ENCODE results near the gene EPN1.

EPN1 gene

DNA sequence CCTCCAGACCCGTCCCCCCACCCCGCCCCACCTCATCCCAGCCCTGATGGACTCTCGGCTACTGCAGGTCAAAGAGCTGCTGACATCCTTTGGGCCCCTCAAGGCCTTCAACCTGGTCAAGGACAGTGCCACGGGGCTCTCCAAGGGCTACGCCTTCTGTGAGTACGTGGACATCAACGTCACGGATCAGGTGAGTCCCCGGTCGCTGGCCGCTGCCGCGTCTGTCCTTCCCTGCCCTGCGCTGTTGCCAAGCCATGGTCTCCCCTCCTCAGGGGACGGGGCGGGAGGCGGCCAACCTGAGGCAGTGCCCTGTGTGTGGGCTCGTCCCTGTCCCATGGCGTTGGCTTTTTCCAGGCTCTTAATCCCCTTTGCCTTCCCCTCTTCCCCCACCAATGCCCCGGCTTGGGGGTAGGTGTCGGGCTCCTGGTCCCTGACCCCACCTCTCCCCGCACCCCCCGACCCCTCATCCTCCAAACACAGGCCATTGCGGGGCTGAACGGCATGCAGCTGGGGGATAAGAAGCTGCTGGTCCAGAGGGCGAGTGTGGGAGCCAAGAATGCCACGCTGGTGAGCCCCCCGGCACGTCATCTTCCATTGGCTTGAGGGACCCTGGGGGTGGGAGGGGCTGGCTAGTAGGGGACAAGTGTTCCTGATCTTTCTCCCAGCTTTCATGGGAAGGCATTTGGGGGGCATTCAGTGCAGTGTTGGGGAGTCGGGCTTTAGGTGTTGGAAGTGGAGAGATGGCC is 6.2 kb upstream of the EPN1 start:
- H3K4me3 ChIP-seq (ENCODE audit: low read length) = no peak overlapping the region
- TF ChIP-seq, protein P1, sequence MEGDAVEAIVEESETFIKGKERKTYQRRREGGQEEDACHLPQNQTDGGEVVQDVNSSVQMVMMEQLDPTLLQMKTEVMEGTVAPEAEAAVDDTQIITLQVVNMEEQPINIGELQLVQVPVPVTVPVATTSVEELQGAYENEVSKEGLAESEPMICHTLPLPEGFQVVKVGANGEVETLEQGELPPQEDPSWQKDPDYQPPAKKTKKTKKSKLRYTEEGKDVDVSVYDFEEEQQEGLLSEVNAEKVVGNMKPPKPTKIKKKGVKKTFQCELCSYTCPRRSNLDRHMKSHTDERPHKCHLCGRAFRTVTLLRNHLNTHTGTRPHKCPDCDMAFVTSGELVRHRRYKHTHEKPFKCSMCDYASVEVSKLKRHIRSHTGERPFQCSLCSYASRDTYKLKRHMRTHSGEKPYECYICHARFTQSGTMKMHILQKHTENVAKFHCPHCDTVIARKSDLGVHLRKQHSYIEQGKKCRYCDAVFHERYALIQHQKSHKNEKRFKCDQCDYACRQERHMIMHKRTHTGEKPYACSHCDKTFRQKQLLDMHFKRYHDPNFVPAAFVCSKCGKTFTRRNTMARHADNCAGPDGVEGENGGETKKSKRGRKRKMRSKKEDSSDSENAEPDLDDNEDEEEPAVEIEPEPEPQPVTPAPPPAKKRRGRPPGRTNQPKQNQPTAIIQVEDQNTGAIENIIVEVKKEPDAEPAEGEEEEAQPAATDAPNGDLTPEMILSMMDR (IDR thresholded peaks at IDR 0.05; ENCODE audit: insufficient read depth, low read depth, low read length, missing control alignments) = no peak
- DNase-seq (ENCODE audit: low read depth) = no peak

GRCh38 chr19:55669418-55670279 is 5.4 kb upstream of the EPN1 start:
- TF ChIP-seq, protein P1 (IDR thresholded peaks at IDR 0.05; ENCODE audit: insufficient read depth, low read depth, low read length, missing control alignments) = no peak
- no peak for DNase-seq (ENCODE audit: low read depth)
- H3K4me3 ChIP-seq (ENCODE audit: low read length) = no peak overlapping the region

GRCh38 chr19:55670280-55671053 is 4.6 kb upstream of the EPN1 start:
- TF ChIP-seq, protein P1 (IDR thresholded peaks at IDR 0.05; ENCODE audit: insufficient read depth, low read depth, low read length, missing control alignments) = no peak
- no peak overlapping the region for H3K4me3 ChIP-seq (ENCODE audit: low read length)
- DNase-seq (ENCODE audit: low read depth) = peak; percentile 29

DNA sequence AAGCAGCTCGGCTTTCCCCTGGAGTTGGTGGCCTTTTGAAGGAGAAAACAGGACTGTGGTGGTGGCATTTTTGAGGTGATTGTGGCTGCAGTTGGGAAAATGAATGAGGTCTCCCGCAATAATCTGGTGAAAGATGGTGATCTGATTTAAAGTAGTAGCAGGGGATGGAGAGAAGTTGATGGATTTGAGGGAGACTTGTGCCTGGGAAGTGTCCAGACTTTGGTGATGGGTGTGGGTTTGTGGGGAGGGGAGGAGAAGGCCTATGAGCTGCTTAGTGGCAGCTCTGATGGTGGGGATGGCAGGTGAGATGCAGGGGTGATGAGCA is 4.0 kb upstream of the EPN1 start:
- no peak overlapping the region for H3K4me3 ChIP-seq (ENCODE audit: low read length)
- TF ChIP-seq, protein P1 (IDR thresholded peaks at IDR 0.05; ENCODE audit: insufficient read depth, low read depth, low read length, missing control alignments) = no peak
- DNase-seq (ENCODE audit: low read depth) = no peak

- H3K4me3 ChIP-seq (ENCODE audit: low read length) = no peak overlapping the region
- TF ChIP-seq, protein P1 (IDR thresholded peaks at IDR 0.05; ENCODE audit: insufficient read depth, low read depth, low read length, missing control alignments) = no peak
- no peak for DNase-seq (ENCODE audit: low read depth)
These were observed 2.6 kb upstream of the EPN1 start for GRCh38 chr19:55672418-55672817.

GRCh38 chr19:55673465-55673864 is 1.6 kb upstream of the EPN1 start:
- H3K4me3 ChIP-seq (ENCODE audit: low read length) = no peak overlapping the region
- no peak for DNase-seq (ENCODE audit: low read depth)
- TF ChIP-seq, protein P1 (IDR thresholded peaks at IDR 0.05; ENCODE audit: insufficient read depth, low read depth, low read length, missing control alignments) = no peak

Data from epithelial cell of esophagus (primary cell).